LNCAP (cell line): ENCODE measurements around the gene TGFBR2.

Experiments used
- TF ChIP-seq, protein P1 (sequence below): fragments of 450-650 bp; IDR thresholded peaks from 2 replicates; pipeline ENCODE4 v1.5.1; 2017; ENCODE audit warnings: mild to moderate bottlenecking

The TGFBR2 gene

DNA sequence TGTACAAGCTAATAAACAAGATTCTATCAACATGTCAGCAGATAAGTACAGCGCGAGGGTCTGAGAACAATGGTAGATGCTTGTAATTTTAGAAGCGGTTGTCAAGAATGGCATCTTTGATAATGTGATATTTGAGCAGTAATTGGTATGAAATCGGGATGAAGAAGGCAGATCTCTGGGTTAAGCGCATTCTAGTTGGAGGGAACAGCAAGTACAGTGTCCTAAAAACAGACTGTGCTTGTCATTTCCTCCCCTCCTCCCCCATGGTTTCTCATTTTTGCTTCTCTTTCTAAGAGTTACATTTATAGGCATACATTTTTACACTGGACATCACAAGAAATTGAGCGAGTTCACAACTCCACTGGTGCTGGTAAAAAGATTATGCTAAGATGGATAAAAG is 23.3 kb downstream of the TGFBR2 start:
- TF ChIP-seq, protein P1, sequence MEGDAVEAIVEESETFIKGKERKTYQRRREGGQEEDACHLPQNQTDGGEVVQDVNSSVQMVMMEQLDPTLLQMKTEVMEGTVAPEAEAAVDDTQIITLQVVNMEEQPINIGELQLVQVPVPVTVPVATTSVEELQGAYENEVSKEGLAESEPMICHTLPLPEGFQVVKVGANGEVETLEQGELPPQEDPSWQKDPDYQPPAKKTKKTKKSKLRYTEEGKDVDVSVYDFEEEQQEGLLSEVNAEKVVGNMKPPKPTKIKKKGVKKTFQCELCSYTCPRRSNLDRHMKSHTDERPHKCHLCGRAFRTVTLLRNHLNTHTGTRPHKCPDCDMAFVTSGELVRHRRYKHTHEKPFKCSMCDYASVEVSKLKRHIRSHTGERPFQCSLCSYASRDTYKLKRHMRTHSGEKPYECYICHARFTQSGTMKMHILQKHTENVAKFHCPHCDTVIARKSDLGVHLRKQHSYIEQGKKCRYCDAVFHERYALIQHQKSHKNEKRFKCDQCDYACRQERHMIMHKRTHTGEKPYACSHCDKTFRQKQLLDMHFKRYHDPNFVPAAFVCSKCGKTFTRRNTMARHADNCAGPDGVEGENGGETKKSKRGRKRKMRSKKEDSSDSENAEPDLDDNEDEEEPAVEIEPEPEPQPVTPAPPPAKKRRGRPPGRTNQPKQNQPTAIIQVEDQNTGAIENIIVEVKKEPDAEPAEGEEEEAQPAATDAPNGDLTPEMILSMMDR, result no peak

DNA sequence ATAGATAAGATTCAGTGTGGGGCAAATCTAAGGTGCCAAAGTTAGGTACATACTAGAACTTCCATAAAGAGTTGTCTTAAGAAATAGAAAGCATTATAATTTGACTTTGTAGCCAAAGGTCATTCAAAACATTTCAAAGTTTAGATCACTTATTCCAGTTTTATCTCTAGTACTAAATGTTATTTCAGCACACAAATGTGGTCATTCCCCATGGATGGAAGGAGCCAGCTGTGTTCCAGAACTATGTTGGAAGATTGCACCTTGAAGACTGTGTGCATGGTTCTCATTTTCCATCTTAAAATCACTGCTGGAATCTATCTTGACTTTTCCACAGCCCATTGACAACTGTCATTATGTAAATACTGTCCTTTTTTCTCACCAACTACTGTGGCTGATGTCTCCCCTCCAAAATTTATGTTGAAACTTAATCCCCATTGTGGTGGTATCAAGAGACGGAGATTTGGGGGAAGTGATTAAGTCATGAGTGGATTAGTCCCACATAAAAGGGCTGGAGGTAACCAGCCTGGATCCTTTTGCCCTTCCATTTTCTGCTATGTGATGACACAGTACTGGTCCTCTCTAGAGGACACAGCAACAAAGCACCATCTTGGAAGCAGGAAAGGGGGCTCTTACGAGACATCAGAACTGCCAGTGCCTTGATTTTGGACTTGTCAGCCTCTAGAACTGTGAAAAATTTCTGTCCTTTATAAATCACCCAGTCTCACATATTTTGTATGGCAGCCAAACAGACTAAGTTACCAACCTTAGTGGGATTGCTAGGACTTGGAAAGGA is 24.0 kb downstream of the TGFBR2 start:
- TF ChIP-seq, protein P1, result no peak

DNA sequence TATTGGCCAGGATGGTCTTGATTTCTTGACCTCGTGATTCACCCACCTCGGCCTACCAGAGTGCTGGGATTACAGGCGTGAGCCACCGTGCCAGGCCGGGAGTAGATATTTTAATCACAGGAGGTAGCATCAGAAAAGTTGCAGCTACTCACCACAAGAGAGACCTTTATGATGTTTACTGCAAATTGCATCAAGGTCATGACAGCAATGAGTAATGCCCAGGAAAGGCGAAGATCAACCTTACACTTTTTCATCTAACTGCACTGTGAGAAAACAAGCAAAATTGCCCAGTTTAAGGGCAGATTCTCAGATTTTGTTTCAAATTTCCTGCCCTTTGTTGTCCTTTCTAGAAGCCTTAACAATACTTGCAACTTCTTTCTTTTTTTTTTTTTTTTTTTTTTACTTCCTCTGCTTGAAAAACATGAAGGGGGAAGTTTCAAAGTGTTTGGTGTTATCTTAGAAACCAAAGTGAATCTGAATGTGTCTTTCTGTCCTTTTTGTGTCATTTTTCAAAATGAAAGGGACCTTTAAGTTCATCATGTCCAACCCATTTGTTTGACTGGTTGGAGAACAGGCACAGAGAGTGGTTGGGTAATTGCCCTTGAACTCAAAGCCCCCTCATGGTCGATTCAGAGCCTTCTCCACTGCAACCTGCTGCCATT is 25.0 kb downstream of the TGFBR2 start:
- TF ChIP-seq, protein P1, result no peak

DNA sequence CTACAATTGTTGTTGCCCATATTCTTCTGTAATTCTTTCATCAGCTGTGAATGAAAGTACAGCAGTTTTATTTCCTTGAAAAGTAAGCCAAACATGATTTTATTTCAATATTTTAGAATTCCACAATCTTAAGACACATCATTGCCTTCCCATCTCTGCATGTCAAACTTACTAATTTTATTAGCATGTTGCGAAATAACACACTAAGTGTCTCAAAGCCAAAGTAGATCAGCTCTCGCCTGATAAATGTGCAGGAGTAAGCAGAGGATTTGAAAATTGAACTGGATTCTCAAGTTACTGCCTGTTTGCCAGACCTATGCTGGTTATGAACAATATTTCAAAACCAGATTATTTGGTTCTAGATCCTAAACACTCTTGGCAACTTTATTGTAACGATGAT is 25.7 kb downstream of the TGFBR2 start:
- TF ChIP-seq, protein P1, result no peak

DNA sequence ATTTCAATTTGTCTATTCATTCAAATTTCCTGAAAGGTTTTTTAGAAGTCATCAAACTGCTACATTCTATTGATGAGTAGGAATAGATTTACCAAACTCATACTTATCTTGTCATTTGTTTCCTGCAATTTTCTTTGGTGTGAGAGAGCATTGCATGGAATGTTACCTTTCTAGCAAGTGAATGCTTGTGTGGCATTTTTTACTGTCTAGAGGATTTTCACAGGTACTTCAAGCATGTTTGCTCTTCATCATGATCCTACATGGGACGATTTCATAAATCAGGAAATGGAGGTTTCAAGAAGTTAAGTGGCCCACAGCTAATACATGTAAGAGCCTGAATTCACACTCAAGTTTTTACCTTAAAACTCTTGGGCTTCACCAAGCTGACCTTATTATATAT is 26.1 kb downstream of the TGFBR2 start:
- TF ChIP-seq, protein P1, result no peak

DNA sequence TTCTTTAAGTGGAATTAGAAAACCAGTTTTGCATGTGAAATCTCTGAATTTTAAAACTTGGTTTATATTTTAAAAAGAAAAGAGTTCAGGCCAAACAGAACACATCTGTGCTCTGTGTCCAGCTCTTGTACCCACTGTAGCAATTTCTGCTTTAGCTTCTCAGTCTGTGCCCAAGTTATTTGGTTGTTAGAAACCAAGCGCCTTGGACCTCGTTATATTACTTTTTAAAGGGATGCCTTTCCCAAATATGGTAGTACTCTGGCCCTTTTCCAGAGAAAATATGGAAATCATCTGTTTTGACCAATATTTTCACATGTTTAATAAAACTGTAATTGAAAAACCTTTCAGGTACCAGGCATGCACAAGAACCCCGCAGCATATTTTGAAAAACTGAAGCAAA is 27.3 kb downstream of the TGFBR2 start:
- TF ChIP-seq, protein P1, result no peak

DNA sequence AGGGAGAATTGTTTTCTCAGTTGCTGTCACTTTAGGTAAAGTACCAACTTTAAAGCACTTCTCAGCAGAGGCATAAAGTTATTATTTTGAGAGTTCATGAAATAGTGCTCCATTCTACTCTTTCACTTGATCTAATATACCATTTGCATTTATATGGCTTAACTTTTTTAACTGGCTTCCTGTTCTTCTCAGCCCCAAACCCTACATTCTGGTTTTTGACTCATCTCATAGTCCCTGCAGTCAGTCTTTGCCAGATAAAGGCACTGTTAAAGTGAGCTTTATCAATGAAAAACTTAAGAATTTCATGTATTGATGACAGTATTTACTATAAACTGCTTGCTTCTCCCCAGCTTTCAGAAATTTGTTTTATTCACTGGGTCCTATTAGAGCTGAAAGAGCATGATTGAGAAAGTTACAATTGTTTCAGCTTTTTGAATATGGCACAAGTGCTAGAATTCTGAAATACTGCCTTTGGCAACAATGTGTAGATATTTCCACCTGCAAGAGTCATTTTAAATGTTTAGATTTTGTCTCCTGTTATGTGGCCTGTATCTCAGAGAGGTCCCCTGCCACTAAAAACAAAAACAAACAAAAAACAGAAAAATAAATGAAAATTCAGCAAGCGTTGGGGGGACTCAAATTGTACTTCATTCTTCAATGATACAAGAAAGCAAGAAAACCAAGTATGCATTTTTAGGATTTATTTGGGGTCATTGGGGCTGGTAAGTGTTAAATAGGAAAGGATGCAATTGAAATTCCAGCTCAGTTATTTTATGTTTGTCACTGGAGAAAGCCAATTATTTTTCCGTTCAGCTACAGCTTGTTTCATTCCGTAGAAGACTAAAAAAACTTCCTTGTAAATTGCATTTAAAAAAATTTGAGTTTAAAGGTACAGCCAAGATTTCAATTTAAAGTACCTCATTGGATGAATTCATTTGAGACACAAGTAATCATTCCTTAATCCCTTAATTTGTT is 28.6 kb downstream of the TGFBR2 start:
- TF ChIP-seq, protein P1, result no peak
